ENCODE results near the gene ACOXL.

The ACOXL gene

GRCh38 chr2:111118981-111119821, 386.8 kb downstream of the ACOXL start:
- no peak for DNase-seq

DNA sequence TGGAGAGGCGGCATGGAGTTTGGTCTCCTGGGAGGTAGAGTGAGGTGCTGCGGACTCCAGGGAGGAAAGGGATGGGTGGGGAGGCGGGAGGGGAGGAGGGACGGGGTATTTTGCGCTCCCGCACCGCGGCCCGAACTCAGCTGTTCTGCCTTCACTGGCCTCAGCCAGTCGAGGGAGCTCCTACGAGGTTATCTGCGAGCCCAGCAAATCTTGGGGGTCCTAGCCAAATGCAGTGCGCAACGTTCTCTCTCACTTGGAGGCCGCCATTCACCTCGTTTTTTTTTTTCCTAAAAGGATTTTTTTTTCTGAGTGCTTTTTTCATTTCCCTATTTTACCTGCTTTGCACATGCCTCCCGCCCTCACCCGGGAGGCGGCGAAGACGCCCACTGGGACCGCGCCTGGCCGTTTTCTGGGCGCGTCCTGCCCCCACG, 387.5 kb downstream of the ACOXL start:
- no peak for DNase-seq

DNA sequence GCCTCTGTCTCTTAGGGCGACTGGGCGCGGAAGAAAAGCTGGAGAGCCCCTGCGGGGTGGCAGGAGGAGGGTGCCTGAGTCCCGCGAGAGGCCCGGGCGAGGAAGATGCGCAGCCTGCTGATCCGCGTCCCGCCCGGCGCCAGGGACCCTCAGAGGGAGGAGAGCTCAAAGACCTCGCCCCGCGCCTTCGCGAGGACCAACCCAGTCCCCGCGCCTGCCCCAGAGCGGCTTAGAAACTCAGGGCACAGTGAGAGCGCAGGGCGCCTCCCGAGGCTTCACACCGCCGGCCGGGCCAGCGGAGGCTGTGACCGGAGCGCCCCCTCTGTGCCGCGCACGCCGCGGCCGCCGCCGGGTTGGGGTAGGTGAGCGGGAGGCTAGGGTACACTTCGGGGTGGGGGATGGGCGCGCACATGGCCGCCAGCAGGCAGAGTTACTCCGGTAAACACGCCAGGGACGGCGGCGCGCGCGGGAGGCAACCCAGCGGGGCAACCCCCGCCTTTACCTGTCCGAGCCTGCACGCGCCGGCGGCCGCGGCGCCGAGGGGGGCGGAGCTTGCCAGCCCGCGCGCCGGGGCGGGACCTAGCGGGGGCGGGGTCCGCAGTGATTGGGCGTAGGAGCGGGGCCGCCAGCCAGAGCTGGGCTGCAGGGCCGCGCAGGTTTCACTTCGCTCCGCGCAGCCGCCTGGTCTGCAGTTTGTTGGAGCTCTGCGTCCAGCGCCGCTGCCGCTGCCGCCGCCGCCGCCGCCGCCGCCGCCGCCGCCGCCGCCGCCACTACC, 388.1 kb downstream of the ACOXL start, which contains the start of gene BCL2L11:
Gene BCL2L11 (plus strand): TSS at position 662 of the 775 bp plus-strand sequence. CDS start 2,832 bp downstream, outside the sequence.
- DNase-seq = peak; percentile 86

- DNase-seq = no peak
Measured at GRCh38 chr2:111121028-111121827, 388.9 kb downstream of the ACOXL start.

DNA sequence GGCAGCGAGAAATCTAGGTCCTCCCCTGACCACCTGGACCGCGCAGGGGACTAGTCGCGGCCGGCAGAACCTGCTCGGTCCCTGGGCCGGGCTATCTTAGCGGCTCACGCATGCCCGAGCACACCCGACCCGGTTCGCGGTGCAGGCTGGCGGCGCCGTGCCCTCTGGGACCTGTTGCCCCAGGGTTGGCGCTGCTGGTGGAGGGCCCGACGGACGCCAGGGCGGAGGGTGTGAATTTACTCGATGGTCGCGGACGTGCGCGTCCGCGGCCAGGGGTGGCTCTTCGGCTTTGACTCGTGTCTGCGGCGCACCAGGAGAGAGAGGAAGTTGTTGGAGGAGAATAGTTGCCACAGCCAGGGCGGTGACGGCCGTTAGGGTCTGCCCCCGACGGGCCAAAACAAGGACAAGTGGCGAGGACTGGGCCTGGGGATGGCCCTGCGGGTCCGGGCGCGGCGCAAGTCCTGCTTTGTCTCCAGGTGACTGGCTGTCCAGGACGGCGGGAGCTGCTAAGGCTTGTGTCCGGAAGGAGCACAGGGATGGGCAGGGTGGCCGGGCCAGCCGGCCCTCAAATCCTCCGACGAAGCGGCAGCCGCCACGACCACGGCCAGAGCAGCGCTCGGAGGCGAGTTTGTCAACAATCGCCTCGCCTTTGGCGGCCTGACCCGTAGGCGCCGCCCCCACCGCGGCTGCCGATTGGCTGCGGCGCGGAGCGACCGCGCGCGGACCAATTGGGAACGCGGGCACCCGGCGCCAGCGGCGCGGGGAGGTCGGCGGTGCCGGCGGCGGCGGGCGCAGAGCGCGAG, 389.7 kb downstream of the ACOXL start:
- peak; percentile 83 for DNase-seq

DNA sequence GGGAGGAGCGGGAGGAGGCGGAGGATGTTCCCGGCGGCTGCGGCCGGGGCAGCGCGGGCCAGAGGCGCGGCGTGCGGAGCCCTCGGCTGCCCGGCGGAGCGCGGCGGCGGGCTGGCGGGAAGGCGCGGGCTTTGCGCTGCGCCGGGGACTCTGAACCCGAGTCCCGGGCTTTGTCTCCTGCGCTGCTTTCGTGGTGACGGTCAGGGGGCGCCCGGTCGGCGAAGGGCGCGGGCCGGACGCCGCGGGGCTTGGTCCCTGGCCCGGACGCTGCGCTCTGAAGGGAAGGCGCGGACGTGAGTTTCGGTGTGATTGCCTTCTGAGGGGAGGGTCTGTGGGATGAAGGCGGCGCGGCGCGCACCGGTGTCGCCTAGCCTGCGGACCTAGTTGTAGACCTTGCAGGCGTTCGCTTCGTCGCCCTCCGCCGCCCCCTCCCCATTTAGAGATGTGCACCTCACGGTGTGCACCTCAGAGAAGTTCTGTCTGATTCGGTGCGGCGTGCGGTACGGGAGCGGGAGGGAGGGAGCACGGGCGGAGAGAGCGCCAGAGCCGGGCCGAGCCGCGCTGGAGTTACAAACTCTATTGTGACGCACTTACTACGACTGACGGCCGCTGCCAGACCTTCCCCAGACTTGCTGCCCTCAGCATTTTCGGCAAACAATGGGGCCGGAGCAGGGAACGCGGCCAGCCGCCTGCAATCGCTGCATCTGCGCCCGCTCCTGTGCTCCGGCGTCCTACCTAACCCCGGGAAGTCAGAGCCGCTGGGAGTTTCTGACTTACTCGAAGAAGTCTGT, 390.5 kb downstream of the ACOXL start:
- DNase-seq = peak; percentile 56

GRCh38 chr2:111123751-111124150, 391.4 kb downstream of the ACOXL start:
- no peak for DNase-seq

DNA sequence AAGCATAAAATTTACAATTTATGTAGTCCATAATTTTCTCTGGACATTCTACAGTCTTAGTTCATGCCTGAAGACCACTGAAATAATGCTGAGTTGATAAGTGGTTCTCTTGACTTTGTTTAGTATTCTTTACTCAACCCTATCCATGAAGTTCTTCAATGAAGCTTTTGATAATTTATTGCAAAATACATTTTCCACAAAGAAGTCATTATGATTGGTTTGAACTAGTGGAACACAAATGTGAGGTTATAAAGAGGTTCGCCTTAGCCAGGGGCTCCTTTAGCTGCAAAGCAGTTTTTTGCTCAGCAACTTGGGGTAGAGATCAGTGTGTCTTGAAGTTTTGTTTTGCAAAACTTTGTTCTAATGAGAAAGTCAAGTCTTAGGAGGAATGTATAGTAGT, 394.2 kb downstream of the ACOXL start:
- DNase-seq = no peak

DNA sequence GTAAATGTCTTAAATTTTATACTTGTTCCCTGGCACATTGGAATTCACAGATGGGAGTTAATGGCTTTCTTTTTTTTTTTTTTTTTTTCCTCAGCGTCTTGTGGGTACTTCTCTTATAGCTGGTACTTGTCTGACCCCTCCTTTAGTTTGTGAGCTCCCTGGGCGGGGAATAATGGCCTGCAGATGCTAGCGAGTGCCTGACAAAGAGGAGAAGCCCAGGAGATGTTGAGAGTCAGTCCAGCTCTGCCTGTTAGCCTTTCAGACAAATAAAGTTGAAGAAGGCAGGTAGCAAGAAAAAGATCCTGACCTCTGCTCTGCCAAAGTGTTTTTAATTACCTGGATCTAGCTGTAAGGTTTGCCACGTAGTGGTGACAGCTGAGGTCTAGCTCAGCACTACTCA, 395.0 kb downstream of the ACOXL start:
- no peak for DNase-seq

- DNase-seq = no peak
Measured at GRCh38 chr2:111128096-111128495, 395.7 kb downstream of the ACOXL start.

DNA sequence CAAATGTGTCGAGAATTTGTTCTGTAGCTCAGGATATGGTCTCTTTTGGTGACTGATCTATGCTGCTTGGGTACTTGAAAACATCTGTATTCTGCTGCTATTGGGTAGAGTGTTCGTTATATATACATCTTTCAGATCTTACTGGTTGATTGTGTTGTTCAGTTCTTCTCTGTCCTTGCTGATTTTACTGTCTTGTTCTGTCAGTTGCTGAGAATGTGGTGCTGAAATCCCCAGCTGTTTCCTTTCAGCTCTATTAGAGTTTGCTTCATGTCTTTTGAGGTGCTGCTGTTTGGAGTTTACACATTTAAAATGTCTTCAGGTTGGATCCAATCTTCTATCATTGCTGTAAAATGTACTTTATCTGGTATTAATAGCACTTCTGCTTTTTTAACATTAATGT, 401.2 kb downstream of the ACOXL start:
- DNase-seq = no peak

DNA sequence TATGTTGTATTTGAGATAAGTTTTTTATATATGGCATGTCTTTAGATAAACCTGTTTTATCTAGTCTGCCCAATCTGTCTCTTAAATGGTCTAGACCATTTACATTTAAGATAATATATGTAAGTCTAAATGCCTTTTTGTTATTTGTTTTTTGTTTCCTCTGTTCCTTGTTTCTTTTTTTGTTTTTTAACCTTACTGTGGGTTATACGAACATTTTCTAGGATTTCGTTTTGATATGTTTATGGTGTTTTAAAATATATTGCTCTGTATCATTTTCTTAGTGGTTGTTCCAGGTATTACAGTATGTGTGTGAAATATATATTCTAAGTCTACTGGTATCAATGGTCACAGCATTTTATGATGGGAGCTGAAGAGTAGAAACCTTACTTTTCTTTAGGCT, 401.7 kb downstream of the ACOXL start:
- no peak for DNase-seq

- DNase-seq = no peak
Measured at GRCh38 chr2:111135237-111135909, 403.0 kb downstream of the ACOXL start.

- peak; percentile 47 for DNase-seq
Measured at GRCh38 chr2:111135910-111136297, 403.5 kb downstream of the ACOXL start.

DNA sequence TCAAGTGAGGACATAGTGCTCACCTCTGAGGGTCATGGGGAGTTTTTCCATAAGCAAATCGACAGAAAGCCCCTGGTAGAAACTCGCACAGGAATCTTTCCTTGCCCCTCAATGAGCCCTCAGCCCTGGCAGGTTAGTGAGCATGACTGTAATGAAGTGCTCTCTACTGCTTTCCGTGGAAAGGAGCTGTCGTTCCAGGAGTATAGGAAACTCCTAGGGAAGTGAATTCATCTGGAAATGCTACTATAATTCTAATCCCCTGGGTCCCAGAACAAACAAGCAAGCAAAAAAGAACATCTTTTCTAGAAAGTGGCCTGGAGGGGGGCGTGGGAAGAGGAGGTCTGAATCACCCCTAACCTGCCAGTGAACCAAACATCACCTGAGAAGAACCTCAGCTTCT, 406.5 kb downstream of the ACOXL start:
- no peak for DNase-seq

- DNase-seq = no peak
Measured at GRCh38 chr2:111139637-111140317, 407.4 kb downstream of the ACOXL start.

GRCh38 chr2:111140815-111141214, 408.4 kb downstream of the ACOXL start:
- no peak for DNase-seq

- no peak for DNase-seq
Measured at GRCh38 chr2:111142101-111142500, 409.7 kb downstream of the ACOXL start.

GRCh38 chr2:111143107-111143842, 410.9 kb downstream of the ACOXL start:
- DNase-seq = no peak

Data from fibroblast of skin of scalp (primary cell).